GM12878 (cell line): ENCODE results near the gene DGKA.

Experiments
- CBX3 ChIP-seq: fragments of 200-600 bp; sonication (generic); IDR thresholded peaks from 2 replicates; pipeline ENCODE4 v1.6.1; 2016; ENCODE audit warnings: low read depth, borderline replicate concordance
- HCFC1 ChIP-seq: fragments of 150-350 bp; IDR thresholded peaks from 2 replicates; pipeline ENCODE4 v1.6.1; 2014; ENCODE audit warnings: low read length
- NBN ChIP-seq: fragments of 450-650 bp; IDR thresholded peaks from 2 replicates; pipeline ENCODE4 v1.6.1; 2016
- POLR2A ChIP-seq: IDR thresholded peaks from 2 replicates; pipeline ENCODE4 v1.6.1; 2011; ENCODE audit warnings: low read depth, mild to moderate bottlenecking, low read length
- RAD21 ChIP-seq: IDR thresholded peaks from 2 replicates; pipeline ENCODE4 v1.6.1; 2011; ENCODE audit warnings: mild to moderate bottlenecking, low read depth, low read length, moderate library complexity; ENCODE audit not compliant: insufficient read depth
- TF ChIP-seq, protein P1 (sequence below), 3 experiments: IDR thresholded peaks in 2 of 3; conservative IDR thresholded peaks in 1 of 3; 2 replicates each; pipeline ENCODE4 v1.5.1; 2011; ENCODE audit warnings: low read depth in 3 of 3, low read length in 3 of 3, mild to moderate bottlenecking in 3 of 3, control low read depth in 2 of 3, moderate library complexity in 2 of 3, inconsistent platforms in 1 of 3, mixed read lengths in 1 of 3; ENCODE audit not compliant: control insufficient read depth in 2 of 3, insufficient read depth in 1 of 3; ENCODE audit errors: extremely low read depth in 1 of 3

DNA sequence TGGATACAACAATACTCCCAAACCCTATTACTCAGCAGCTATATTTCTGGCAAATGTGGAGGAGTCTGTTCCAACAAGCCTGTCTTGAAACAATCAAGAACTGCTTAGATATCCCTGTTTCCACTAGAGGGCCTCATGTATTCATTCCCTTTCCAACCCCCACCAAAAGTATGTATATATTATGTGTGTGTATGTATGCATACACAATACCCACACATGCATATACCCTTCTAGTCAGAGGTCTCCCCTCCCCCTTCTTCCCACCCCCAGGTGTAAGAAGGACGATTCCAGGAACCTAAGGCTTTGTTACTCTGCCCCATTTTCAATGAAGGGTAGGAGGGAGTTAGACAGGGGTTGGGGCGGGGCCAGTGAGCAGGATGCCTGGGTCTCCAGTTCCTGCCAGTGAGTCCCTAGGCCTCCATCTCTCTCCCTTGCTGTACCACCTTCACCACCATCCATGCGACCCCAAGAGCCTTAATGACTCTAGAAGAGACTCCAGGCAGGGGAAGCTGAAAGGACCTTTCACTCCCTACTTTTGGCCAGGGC lies at the start of gene DGKA:
- TF ChIP-seq POLR2A (peak; percentile 57), RAD21 (peak; percentile 39; the same call in 1 of the 2 replicates), CBX3 (no peak), NBN (no peak), HCFC1 (no peak)
- TF ChIP-seq, protein P1, sequence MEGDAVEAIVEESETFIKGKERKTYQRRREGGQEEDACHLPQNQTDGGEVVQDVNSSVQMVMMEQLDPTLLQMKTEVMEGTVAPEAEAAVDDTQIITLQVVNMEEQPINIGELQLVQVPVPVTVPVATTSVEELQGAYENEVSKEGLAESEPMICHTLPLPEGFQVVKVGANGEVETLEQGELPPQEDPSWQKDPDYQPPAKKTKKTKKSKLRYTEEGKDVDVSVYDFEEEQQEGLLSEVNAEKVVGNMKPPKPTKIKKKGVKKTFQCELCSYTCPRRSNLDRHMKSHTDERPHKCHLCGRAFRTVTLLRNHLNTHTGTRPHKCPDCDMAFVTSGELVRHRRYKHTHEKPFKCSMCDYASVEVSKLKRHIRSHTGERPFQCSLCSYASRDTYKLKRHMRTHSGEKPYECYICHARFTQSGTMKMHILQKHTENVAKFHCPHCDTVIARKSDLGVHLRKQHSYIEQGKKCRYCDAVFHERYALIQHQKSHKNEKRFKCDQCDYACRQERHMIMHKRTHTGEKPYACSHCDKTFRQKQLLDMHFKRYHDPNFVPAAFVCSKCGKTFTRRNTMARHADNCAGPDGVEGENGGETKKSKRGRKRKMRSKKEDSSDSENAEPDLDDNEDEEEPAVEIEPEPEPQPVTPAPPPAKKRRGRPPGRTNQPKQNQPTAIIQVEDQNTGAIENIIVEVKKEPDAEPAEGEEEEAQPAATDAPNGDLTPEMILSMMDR (IDR thresholded peaks at IDR 0.05 in 2 of 3, conservative IDR thresholded peaks at IDR 0.05 in 1 of 3; ENCODE audit: control insufficient read depth in 2 of 3, extremely low read depth in 1 of 3, insufficient read depth in 1 of 3, low read depth in 3 of 3, low read length in 3 of 3) = peak; percentile 60 to 69 (median 61)
